Esophagus muscularis mucosa (tissue), 3 donors: ENCODE results near the gene PHKB.

Experiments used
- CTCF ChIP-seq, 3 experiments: fragments of 200-600 bp in 2 of 3; fragments of 450-650 bp in 1 of 3; sonication (generic) in 2 of 3; IDR thresholded peaks; one replicate each; pipeline ENCODE4 v1.5.1; 2017 to 2019; ENCODE audit warnings: antibody characterized with exemption in 3 of 3, mild to moderate bottlenecking in 2 of 3, moderate library complexity in 1 of 3
- POLR2A ChIP-seq: fragments of 450-650 bp; IDR thresholded peaks from one replicate; pipeline ENCODE4 v1.6.1; 2017; ENCODE audit warnings: antibody characterized with exemption, moderate library complexity, mild to moderate bottlenecking, low read depth
- POLR2AphosphoS5 ChIP-seq, 2 donors: sonication (generic); formaldehyde crosslinking; IDR thresholded peaks; one replicate each; pipeline ENCODE4 v1.6.1; 2017; ENCODE audit warnings: antibody characterized with exemption in 2 of 2

GRCh38 chr16:47697826-47698225, 236.7 kb downstream of the PHKB start:
- TF ChIP-seq CTCF (IDR thresholded peaks at IDR 0.05) (no peak), POLR2A (no peak), POLR2AphosphoS5 (IDR thresholded peaks at IDR 0.05) (no peak)
